GM12892 (cell line): ENCODE measurements around the gene ADRM1.

Experiments
- POLR2A ChIP-seq: IDR thresholded peaks from 2 replicates; pipeline ENCODE4 v1.6.1; 2011; ENCODE audit warnings: low read depth, low read length, control low read depth
- POLR2AphosphoS5 ChIP-seq: IDR thresholded peaks from 2 replicates; pipeline ENCODE4 v1.6.1; 2011; ENCODE audit warnings: low read depth, low read length, control low read depth

DNA sequence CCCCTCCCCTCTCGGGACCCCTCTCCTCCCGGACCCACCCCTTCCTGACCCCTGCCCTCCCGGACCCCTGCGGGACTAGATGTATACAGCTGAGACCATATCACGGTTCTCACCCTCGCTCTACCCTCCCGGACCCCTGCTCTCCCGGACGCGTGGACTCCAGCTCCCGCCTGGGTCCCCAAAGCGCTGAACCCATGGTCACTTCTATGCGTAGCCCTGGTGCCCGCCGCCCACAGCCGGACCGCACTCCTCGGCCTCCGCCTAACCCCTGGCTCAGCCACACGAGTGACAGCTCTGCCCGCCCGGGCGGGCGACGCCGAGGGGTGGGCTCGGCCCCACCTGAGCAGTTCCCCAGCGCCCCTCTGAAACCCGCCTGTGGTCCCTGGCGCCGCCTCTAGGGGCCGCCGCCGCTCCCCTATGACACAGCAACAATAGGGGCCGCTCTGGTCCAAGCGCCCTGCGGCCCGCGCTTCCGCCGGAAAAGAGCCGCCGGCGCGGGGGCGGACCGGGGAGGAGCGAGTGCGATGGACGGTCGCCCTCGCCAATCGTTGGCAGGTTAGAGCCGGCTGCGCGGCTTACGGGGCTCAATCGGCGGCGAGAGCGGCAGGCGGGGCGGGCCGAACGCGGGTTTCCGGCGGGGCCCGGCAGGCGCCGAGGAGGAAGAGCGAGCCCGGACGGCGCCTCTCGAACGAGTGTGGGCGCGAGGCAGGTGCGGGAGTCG lies at the start of gene ADRM1:
- TF ChIP-seq POLR2A (peak; percentile 65; the same call in 1 of the 2 replicates), POLR2AphosphoS5 (peak; percentile 53)
